GM23248 (cell line): ENCODE measurements around the gene GRB10. TPM values are rescaled to one million over a fixed set of nuclear protein-coding genes. Genes with fewer than 3 reads are reported as not detected.

Experiments
- DNase-seq: peaks from one replicate; pipeline ENCODE4 v3.0.0-alpha.2; 2015
- H2AFZ ChIP-seq: fragments of 200-600 bp; sonication (generic); 2 replicates; pipeline ENCODE4 v1.6.1; 2016; ENCODE audit warnings: antibody characterized with exemption
- H3F3A ChIP-seq: fragments of 200-600 bp; sonication (generic); 2 replicates; pipeline ENCODE4 v1.6.1; 2016; ENCODE audit warnings: mild to moderate bottlenecking, antibody characterized with exemption, mixed run types; ENCODE audit not compliant: insufficient read depth
- H3K27ac ChIP-seq: fragments of 200-600 bp; sonication (generic); 2 replicates; pipeline ENCODE4 v1.5.1; 2016; ENCODE audit warnings: mild to moderate bottlenecking
- H3K27me3 ChIP-seq: fragments of 200-600 bp; sonication (generic); replicated peaks from 2 replicates; pipeline ENCODE4 v1.6.1; 2016; ENCODE audit warnings: mild to moderate bottlenecking; ENCODE audit not compliant: insufficient read depth
- H3K36me3 ChIP-seq: fragments of 200-600 bp; sonication (generic); 2 replicates; pipeline ENCODE4 v1.6.1; 2016; ENCODE audit warnings: low read depth, mild to moderate bottlenecking
- H3K4me1 ChIP-seq: fragments of 200-600 bp; sonication (generic); 2 replicates; pipeline ENCODE4 v1.6.1; 2016; ENCODE audit warnings: mild to moderate bottlenecking; ENCODE audit not compliant: insufficient read depth
- H3K4me2 ChIP-seq: fragments of 200-600 bp; sonication (generic); one replicate; pipeline ENCODE4 v1.6.1; 2016; ENCODE audit warnings: mild to moderate bottlenecking; ENCODE audit not compliant: unreplicated experiment
- H3K4me3 ChIP-seq: fragments of 200-600 bp; sonication (generic); 2 replicates; pipeline ENCODE4 v1.5.1; 2016; ENCODE audit warnings: mild to moderate bottlenecking
- H3K79me2 ChIP-seq: fragments of 200-600 bp; sonication (generic); 2 replicates; pipeline ENCODE4 v1.6.1; 2016; ENCODE audit warnings: mild to moderate bottlenecking; ENCODE audit not compliant: insufficient read depth
- H3K9ac ChIP-seq: fragments of 200-600 bp; sonication (generic); 2 replicates; pipeline ENCODE4 v1.6.1; 2016; ENCODE audit warnings: mild to moderate bottlenecking
- H3K9me2 ChIP-seq: fragments of 200-600 bp; sonication (generic); 2 replicates; pipeline ENCODE4 v1.6.1; 2016; ENCODE audit warnings: mixed run types, mild to moderate bottlenecking, moderate library complexity; ENCODE audit not compliant: insufficient read depth
- H3K9me3 ChIP-seq: fragments of 200-600 bp; sonication (generic); one replicate; pipeline ENCODE4 v1.6.1; 2017; ENCODE audit warnings: low read depth
- H4K20me1 ChIP-seq: fragments of 200-600 bp; sonication (generic); 2 replicates; pipeline ENCODE4 v1.6.0; 2016; ENCODE audit not compliant: insufficient read depth
- EZH2 ChIP-seq: fragments of 200-600 bp; sonication (generic); IDR thresholded peaks from 2 replicates; pipeline ENCODE4 v1.6.1; 2018; ENCODE audit warnings: antibody characterized with exemption, mild to moderate bottlenecking; ENCODE audit not compliant: insufficient read depth, poor library complexity, severe bottlenecking
- EZH2phosphoT487 ChIP-seq: fragments of 200-600 bp; sonication (generic); IDR thresholded peaks from 2 replicates; pipeline ENCODE4 v1.6.1; 2018; ENCODE audit warnings: antibody characterized with exemption, moderate library complexity, mild to moderate bottlenecking, low read depth; ENCODE audit not compliant: insufficient read depth
- WGBS, 2 experiments: methylation state at CpG; one replicate each; pipeline ENCODE4 v1.1.6; 2015 to 2017; ENCODE audit warnings: low lambda C conversion rate in 2 of 2, low coverage in 1 of 2; ENCODE audit errors: missing lambda C conversion rate in 2 of 2; 5-methylcytosine and 5-hydroxymethylcytosine counted together
- in situ Hi-C: fragments of 300-500 bp; cut with MboI; formaldehyde crosslinking; loops from 2 replicates; pipeline ENCODE4 v1.15.0; 2020
- polyA plus RNA-seq: library from polyadenylated mRNA; unstranded; fragments of >200 nt; fragmentation: Nextera tagmentation; extraction: Ambion mirVana; gene quantifications from 2 replicates; pipeline ENCODE4 v1.2.1, GENCODE V29; 2016
- total RNA-seq: library from RNA; depleted of rRNA; stranded (reverse); fragments of >200 nt; shearing (Covaris generic); gene quantifications from 2 replicates; pipeline ENCODE4 v1.2.3, GENCODE V29; 2014; rRNA removed

The GRB10 gene
- total and polyA plus RNA-seq, 2 experiments from 2014 or later = 12.9 to 25.9 TPM

GRCh38 chr7:50542132-50542531 lies 240.6 kb downstream of the GRB10 start:
- WGBS, 2 experiments = 49 to 54% methylated on average over 11 of the region's 11 CpGs
- H3K4me1 ChIP-seq = no peaks in the 10 kb centered on the region
- TF ChIP-seq EZH2 (no peak), EZH2phosphoT487 (no peak)
- no peaks in the 10 kb centered on the region for H3F3A ChIP-seq
- H3K79me2 ChIP-seq = no peaks in the 10 kb centered on the region
- H3K9me2 ChIP-seq = no peaks in the 10 kb centered on the region
- H4K20me1 ChIP-seq = no peaks in the 10 kb centered on the region
- H3K9me3 ChIP-seq = no peaks in the 10 kb centered on the region
- H3K36me3 ChIP-seq = no peaks in the 10 kb centered on the region
- no peak overlapping the region for H3K27ac ChIP-seq
- DNase-seq = no peak
- in situ Hi-C loops = no loop called here
- 0 out of 2 replicates have a peak, but pooled peaks cover 9% of the 10 kb centered on the region for H3K27me3 ChIP-seq
- H2AFZ ChIP-seq = no peak overlapping the region
- H3K9ac ChIP-seq = no peak overlapping the region
- no peak overlapping the region for H3K4me2 ChIP-seq
- no peak overlapping the region for H3K4me3 ChIP-seq

- Histone ChIP-seq H3K27ac (no peak overlapping the region), H3K36me3 (no peaks in the 10 kb centered on the region), H3F3A (0 out of 2 replicates have a peak, but pooled peaks cover 1% of the 10 kb centered on the region), H3K9me3 (no peaks in the 10 kb centered on the region), H3K27me3 (0 out of 2 replicates have a peak, but pooled peaks cover 9% of the 10 kb centered on the region), H3K4me1 (peaks cover under 1% of the 10 kb centered on the region; the same call in 1 of the 2 replicates), H4K20me1 (no peaks in the 10 kb centered on the region), H3K79me2 (no peaks in the 10 kb centered on the region), H3K4me3 (no peak overlapping the region), H3K9ac (no peak overlapping the region), H3K9me2 (no peaks in the 10 kb centered on the region), H2AFZ (no peak overlapping the region), H3K4me2 (no peak overlapping the region)
- WGBS, 2 experiments = 87% methylated on average over 9 of the region's 9 CpGs
- TF ChIP-seq EZH2phosphoT487 (no peak), EZH2 (no peak)
- no peak for DNase-seq
- in situ Hi-C loops = no loop called here
These were observed 241.7 kb downstream of the GRB10 start for GRCh38 chr7:50540785-50541579.

Other genes starting within 250 kb of the GRB10 start
- gene DDC, start 217.5 kb downstream of the GRB10 start, total RNA-seq = not detected in 2 replicates
- not detected in 2 replicates for gene DDC, start 217.5 kb downstream of the GRB10 start, polyA plus RNA-seq